Lung (tissue), 12 donors: ENCODE results near the gene SPDL1. TPM values are rescaled to one million over a fixed set of nuclear protein-coding genes. Genes with fewer than 3 reads are reported as not detected.

Experiments used
- ATAC-seq: fragments of 200-7000 bp; cut with Tn5 transposase; one replicate; pipeline ENCODE4 v1.9.1; 2020; ENCODE audit warnings: moderate number of reproducible peaks; ENCODE audit not compliant: insufficient read depth, low FRiP score
- DNase-seq, 3 donors: peaks; one replicate each; pipeline ENCODE4 v3.0.0-alpha.2; 2013 to 2017
- H3K27ac ChIP-seq, 2 donors: one replicate each; pipeline ENCODE4 v1.5.1; 2013; ENCODE audit warnings: mild to moderate bottlenecking in 2 of 2, moderate library complexity in 2 of 2, control low read depth in 1 of 2, inconsistent platforms in 1 of 2, low read depth in 1 of 2, low read length in 1 of 2
- H3K27me3 ChIP-seq, 3 donors: one replicate each; pipeline ENCODE4 v1.5.1; 2013; ENCODE audit warnings: low read length in 2 of 3; ENCODE audit not compliant: control insufficient read depth in 3 of 3, insufficient read depth in 3 of 3
- H3K36me3 ChIP-seq, 4 donors: one replicate each; pipeline ENCODE4 v1.5.1; 2013; ENCODE audit warnings: low read length in 4 of 4, mild to moderate bottlenecking in 1 of 4, moderate library complexity in 1 of 4; ENCODE audit not compliant: control insufficient read depth in 4 of 4, insufficient read depth in 4 of 4
- H3K4me1 ChIP-seq, 5 donors: one replicate each; pipeline ENCODE4 v1.5.1; 2013; ENCODE audit warnings: low read length in 5 of 5, mild to moderate bottlenecking in 2 of 5, moderate library complexity in 1 of 5; ENCODE audit not compliant: control insufficient read depth in 5 of 5, insufficient read depth in 5 of 5
- H3K4me3 ChIP-seq: one replicate; pipeline ENCODE4 v1.5.1; 2013; ENCODE audit warnings: mild to moderate bottlenecking, control low read depth, moderate library complexity
- H3K9ac ChIP-seq, 2 donors: one replicate each; pipeline ENCODE4 v1.5.1; 2013; ENCODE audit warnings: low read length in 2 of 2, control low read depth in 1 of 2; ENCODE audit not compliant: insufficient read depth in 1 of 2
- H3K9me3 ChIP-seq, 4 donors: one replicate each; pipeline ENCODE4 v1.5.1; 2013; ENCODE audit warnings: low read length in 3 of 4, mild to moderate bottlenecking in 1 of 4, moderate library complexity in 1 of 4; ENCODE audit not compliant: control insufficient read depth in 4 of 4, insufficient read depth in 3 of 4
- WGBS, 2 donors: extraction: QIAGEN DNeasy Blood & Tissue Kit; methylation state at CpG; one replicate each; pipeline ENCODE4 v1.1.7; 2013; 5-methylcytosine and 5-hydroxymethylcytosine counted together
- polyA plus RNA-seq, 2 donors: library from polyadenylated mRNA; stranded (reverse); fragments of 200-250 nt; gene quantifications; one replicate each; pipeline ENCODE4 v1.2.1, GENCODE V29; 2013
- total RNA-seq, 2 donors: library from RNA; depleted of rRNA in 1 of 2; stranded (reverse); fragments of >200 nt in 1 of 2; gene quantifications; one replicate each; pipeline ENCODE4 v1.2.1, GENCODE V29; 2014 to 2021
- TF ChIP-seq, protein P1 (sequence below): IDR thresholded peaks from 2 replicates; pipeline ENCODE4 v1.5.1; 2012; ENCODE audit warnings: mild to moderate bottlenecking; ENCODE audit errors: control extremely low read depth, extremely low read depth
- donor health status: control.
- donor health status: control.
- donor health status: Bipolar disorder and iron deficiency.
- donor health status: healthy.
- donor health status: DM: yes; HTN: yes; CAD: no.

The SPDL1 gene
- total and polyA plus RNA-seq, 4 donors: 4.3 to 13.4 (median 8.6) TPM

DNA sequence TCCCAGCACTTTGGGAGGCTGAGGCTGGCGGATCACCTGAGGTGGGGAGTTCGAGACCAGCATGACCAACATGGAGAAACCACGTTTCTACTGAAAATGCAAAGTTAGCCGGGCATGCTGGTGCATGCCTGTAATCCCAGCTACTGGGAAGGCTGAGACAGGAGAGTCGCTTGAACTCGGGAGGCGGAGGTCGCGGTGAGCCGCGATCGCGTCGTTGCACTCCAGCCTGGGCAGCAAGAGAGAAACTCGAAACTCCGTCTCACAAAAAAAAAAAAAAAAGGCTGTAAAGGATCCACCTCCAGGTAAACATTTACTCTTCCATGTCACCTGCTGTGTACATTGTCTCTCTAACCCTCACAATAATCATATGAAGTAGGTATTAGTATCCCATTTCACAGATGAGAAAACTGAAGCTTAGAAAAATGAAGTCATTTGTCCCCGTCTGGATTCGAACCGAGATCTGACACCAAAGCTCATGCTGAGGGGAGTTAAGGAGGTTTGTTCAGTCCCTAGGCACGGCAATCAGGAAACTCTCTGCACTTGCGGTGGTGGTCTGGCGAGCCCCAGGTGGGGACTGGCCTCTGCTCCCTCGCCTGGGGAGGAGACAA is 53.0 kb downstream of the SPDL1 start:
- 38 to 43% methylated on average over 23 of the region's 23 CpGs for WGBS, 2 donors
- TF ChIP-seq, protein P1, sequence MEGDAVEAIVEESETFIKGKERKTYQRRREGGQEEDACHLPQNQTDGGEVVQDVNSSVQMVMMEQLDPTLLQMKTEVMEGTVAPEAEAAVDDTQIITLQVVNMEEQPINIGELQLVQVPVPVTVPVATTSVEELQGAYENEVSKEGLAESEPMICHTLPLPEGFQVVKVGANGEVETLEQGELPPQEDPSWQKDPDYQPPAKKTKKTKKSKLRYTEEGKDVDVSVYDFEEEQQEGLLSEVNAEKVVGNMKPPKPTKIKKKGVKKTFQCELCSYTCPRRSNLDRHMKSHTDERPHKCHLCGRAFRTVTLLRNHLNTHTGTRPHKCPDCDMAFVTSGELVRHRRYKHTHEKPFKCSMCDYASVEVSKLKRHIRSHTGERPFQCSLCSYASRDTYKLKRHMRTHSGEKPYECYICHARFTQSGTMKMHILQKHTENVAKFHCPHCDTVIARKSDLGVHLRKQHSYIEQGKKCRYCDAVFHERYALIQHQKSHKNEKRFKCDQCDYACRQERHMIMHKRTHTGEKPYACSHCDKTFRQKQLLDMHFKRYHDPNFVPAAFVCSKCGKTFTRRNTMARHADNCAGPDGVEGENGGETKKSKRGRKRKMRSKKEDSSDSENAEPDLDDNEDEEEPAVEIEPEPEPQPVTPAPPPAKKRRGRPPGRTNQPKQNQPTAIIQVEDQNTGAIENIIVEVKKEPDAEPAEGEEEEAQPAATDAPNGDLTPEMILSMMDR: no peak
- ATAC-seq (no peak), DNase-seq (no peak)
- peaks cover 0 to 10% (median 2%) of the 10 kb centered on the region in 4 donors for H3K9me3 ChIP-seq
- H3K4me1 ChIP-seq: peaks cover 0 to 6% (median 0%) of the 10 kb centered on the region in 5 donors
- no peak overlapping the region for H3K9ac ChIP-seq
- H3K4me3 ChIP-seq: no peak overlapping the region
- H3K27me3 ChIP-seq: peaks cover 0 to 18% (median 12%) of the 10 kb centered on the region in 3 donors
- no peaks in the 10 kb centered on the region for H3K36me3 ChIP-seq
- no peak overlapping the region for H3K27ac ChIP-seq

DNA sequence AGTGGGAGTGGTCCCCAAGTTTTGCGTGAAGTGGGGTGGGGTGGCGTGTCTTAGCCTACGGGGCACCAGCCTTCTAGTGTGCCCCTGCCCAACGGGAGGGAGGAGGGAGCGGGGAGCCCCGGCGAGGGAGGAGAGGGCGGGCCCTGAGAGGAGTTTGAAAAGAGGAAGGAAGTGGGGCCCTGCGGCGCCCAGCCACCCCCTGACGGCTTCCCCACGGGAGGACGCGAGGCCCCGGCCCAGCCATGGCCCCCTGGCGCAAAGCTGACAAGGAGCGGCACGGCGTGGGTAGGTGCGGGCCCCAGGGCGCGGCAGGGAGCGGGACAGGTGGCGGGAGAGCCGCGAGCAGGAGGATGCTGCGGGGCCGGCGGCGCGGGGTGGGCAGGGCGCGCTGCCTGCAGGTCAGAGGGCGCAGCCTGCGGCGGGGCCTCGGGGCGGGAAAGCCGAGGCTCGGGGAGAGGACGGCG is 53.5 kb downstream of the SPDL1 start, which contains the start of gene DOCK2:
Gene DOCK2 (plus strand): TSS at position 191 of the 464 bp plus-strand sequence. CDS start 52 bp downstream, at position 243.
- H3K4me3 ChIP-seq: peak within 1 kb of the TSS; percentile 33

DNA sequence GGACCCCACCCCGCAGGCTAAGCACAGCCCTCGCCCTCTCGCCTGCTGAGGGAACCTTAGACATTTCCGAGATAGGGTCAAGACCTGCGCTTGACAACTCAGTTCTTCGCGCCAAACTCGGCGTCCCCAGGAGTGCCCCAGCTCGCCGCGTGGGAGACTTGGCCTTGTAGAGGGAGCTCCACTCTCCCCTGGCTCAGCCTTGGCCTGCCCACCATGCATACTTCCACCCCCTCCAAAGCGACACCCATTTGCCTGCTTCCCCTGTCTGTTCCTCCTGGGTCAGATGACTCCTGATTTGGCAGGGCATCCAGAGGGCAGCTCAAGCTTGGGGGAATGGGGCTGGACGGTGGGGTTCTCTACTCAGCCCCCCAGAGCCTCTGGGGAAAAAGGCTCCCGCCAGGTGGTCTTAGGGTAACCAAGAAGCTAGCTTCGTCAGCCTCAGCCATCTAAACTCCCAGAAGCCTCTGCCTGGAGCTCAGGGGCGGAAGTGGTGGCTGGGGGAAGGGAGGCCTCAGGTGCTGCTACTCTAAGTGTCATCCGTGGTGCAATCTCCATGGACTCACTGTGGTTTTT is 54.1 kb downstream of the SPDL1 start:
- TF ChIP-seq, protein P1: no peak
- H3K9me3 ChIP-seq: peaks cover 0 to 10% (median 2%) of the 10 kb centered on the region in 4 donors
- WGBS, 2 donors: 7 to 12% methylated on average over 17 to 18 of the region's 18 CpGs
- H3K27me3 ChIP-seq: peaks cover 0 to 18% (median 12%) of the 10 kb centered on the region in 3 donors
- H3K4me3 ChIP-seq: peak overlapping the region; percentile 33
- no peak overlapping the region for H3K9ac ChIP-seq
- H3K36me3 ChIP-seq: no peaks in the 10 kb centered on the region
- peak overlapping the region in 1 of 2 donors; percentile 82 for H3K27ac ChIP-seq
- ATAC-seq (no peak), DNase-seq (no peak)
- H3K4me1 ChIP-seq: peaks cover 0 to 6% (median 0%) of the 10 kb centered on the region in 5 donors

More for the DNA sequence above, 53.5 kb downstream of the SPDL1 start, which contains the start of gene DOCK2:
- H3K9ac ChIP-seq: no peak within 1 kb of the TSS
- H3K9me3 ChIP-seq: peaks cover 0 to 10% (median 2%) of the 10 kb centered on the region in 4 donors
- H3K36me3 ChIP-seq: no peaks in the 10 kb centered on the region
- peaks cover 0 to 18% (median 12%) of the 10 kb centered on the region in 3 donors for H3K27me3 ChIP-seq
- 0 to 2% methylated on average over 36 to 42 of the region's 42 CpGs for WGBS, 2 donors
- ATAC-seq: peak; percentile 80
- TF ChIP-seq, protein P1: no peak
- H3K27ac ChIP-seq: peak within 1 kb of the TSS in 1 of 2 donors; percentile 82
- H3K4me1 ChIP-seq: peaks cover 0 to 6% (median 0%) of the 10 kb centered on the region in 5 donors
- DNase-seq: no peak
